WTC11 (cell line): ENCODE results near the gene NEK6.
"Not testable (repeated sequence)": the region's sequence is repeated elsewhere in the genome, so short reads cannot be mapped to it uniquely, and the experiment has no call there.

Experiments used
- CREB1 ChIP-seq: sonication (generic); formaldehyde crosslinking; IDR thresholded peaks from 2 replicates; pipeline ENCODE4 v1.8.0; 2023; ENCODE audit warnings: mild to moderate bottlenecking, missing genetic modification reagents
- CREM ChIP-seq: sonication (generic); formaldehyde crosslinking; IDR thresholded peaks from 2 replicates; pipeline ENCODE4 v1.8.1; 2022; ENCODE audit warnings: mild to moderate bottlenecking, missing genetic modification reagents, moderate library complexity
- CTCF ChIP-seq: fragments of 200-600 bp; IDR thresholded peaks from 2 replicates; pipeline ENCODE4 v1.8.0; 2022; ENCODE audit warnings: antibody characterized with exemption
- FOXP1 ChIP-seq: sonication (generic); formaldehyde crosslinking; IDR thresholded peaks from 2 replicates; pipeline ENCODE4 v1.8.0; 2022; ENCODE audit warnings: missing genetic modification reagents, mild to moderate bottlenecking, moderate library complexity, borderline replicate concordance
- MAX ChIP-seq: sonication (generic); formaldehyde crosslinking; IDR thresholded peaks from 2 replicates; pipeline ENCODE4 v1.8.0; 2022; ENCODE audit warnings: mild to moderate bottlenecking, missing genetic modification reagents
- PREB ChIP-seq: sonication (generic); formaldehyde crosslinking; IDR thresholded peaks from 2 replicates; pipeline ENCODE4 v1.8.1; 2022; ENCODE audit warnings: mild to moderate bottlenecking, missing genetic modification reagents, moderate library complexity, borderline replicate concordance
- USF2 ChIP-seq: sonication (generic); formaldehyde crosslinking; IDR thresholded peaks from 2 replicates; pipeline ENCODE4 v1.8.1; 2023; ENCODE audit warnings: mild to moderate bottlenecking, missing genetic modification reagents, moderate library complexity

GRCh38 chr9:124247393-124247792 lies 10.4 kb upstream of the NEK6 start:
- TF ChIP-seq USF2 (CRISPR knock-in tag); CREB1; CTCF; MAX (CRISPR knock-in tag); FOXP1; CREM (CRISPR knock-in tag); PREB (CRISPR knock-in tag): not testable (repeated sequence)
